ENCODE data around the gene CUTA.

Gene CUTA

GRCh38 chr6:33438978-33439594 lies 21.2 kb upstream of the CUTA start:
- no peak for DNase-seq

GRCh38 chr6:33437666-33438065 lies 19.8 kb upstream of the CUTA start:
- DNase-seq = no peak

- no peak for DNase-seq
Measured at GRCh38 chr6:33434961-33435360, 17.1 kb upstream of the CUTA start.

DNA sequence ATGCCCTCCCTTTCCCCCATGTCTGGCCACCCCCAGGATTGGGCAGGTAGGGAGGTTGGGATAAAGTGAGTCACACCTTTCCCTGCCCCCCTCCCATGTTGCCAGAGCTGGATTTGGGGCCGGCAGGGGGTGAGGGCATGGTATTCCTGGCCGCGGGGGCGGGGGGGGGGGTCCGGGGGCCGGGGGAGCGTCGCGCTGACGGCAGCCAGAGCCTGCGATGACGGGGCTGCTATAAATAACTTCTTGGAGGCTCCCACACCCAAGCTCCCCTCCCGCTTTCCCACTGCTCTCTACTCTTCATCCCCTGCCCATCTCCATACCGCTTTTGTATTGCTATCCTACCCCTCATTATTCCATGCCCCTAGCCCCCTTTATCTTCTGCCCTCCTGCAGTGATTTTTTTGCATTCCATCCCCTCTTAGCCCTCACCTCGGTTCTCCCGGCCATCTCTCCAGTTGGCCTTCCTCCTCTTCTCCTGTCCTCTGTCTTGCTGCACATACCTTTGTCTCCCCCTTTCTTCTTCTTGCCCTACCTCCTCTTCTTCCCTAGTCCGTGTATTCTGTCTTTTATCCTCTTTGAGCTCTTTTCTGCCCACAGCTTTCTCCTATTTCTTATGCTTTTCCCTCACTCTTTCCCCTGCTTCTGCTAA lies 15.8 kb upstream of the CUTA start:
- DNase-seq = no peak

- DNase-seq = no peak
Measured at GRCh38 chr6:33433001-33433543, 15.2 kb upstream of the CUTA start.

- DNase-seq = no peak
Measured at GRCh38 chr6:33432546-33432945, 14.6 kb upstream of the CUTA start.

GRCh38 chr6:33431880-33432541 lies 14.1 kb upstream of the CUTA start:
- peak; percentile 62 to 82 for DNase-seq

DNA sequence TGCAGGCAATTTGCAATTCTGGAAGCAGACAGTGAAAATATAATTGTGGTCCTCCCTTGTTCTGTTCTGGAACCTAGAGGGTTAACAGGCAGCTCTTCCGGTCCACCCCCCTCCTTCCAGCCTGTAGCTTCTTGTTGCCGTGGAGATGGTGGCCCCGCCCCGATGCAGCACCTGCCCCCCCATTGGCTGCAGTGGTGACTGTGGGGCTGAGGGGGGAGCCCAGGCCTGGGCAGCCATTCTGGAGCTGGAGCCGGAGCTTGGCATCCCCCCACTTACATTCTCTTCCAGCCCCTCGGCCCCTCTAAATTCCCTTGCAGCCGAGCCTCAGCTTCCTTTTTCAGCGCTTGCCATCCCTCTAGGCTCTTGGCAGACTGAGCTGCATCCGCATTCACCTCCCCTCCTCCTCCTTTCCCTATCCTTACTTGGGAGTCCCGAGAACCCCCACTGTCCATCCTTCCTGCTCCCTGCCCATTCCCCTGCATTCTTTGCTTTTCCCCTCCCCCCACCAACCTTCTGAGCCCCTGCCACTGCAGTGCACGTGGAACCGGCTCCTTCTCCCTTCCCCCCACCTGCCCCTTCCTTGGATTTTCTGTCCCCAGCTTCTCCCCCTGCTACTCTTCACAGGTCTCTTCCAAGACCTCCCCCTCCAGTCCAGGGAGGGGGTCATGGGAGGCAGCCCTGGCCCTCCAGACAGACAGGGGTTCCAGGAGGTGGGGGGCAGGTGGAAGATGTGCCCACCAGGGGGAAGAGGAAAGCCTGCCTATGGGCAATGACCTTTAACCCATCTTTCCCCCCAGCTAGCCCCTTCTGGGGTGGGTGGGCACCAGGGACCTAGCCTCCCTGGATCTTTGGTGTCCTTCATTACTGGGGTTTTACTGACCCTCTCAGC lies 13.3 kb upstream of the CUTA start:
- peak; percentile 83 to 88 for DNase-seq

GRCh38 chr6:33430334-33430733 lies 12.4 kb upstream of the CUTA start:
- no peak for DNase-seq

DNA sequence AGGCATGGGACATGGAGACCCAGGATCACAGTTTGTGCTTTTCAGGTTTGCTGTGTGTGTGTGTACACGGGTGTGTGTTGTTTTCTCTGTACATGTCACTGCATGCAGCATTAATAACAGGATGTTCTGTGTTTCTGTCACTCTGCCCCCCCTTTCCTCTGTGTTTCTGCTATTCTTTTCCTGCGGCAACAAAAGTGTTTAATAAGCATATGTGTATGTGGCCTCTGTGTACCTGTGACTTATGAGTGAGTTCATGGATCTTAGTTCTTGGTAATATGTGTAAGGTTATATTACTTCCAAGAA lies 11.8 kb upstream of the CUTA start:
- DNase-seq = no peak

DNA sequence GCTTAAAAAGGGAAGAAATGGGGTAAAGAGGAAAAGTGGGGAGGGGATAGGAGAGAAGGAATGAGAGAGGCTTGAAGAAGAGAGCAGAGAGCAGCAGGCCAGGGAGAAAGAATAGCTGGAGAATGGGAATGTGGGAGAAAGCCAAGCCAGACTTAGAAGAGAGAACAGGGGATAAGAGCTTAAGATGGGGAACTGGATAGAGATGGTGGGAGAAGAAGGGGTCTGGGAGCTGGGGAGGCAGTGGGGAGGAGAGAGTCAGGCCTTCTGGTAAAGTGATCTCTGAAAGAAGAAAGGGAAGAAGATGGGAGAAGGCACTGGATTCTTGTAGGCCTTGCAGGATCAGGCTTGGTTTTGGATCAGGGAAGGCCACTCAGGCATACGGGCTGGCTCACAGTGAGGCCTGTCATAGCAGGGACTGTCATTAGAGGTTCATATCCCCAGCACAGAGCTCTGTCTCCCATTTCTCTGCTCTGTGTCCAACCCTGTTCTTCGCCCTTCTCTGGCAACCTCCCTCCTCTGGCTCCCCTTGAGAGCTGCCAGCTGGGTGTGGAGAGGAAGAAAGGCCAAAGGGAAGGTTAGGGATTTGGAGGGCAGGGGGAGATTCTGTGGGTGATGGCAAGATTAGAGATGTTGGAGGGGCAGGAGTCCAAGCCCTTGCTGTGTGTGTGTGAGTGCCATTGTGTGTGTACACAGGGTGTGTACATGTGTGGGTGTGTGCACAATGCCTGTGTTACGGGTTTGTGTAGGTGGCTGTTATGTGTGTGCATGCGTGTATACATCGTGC lies 11.3 kb upstream of the CUTA start:
- DNase-seq = no peak

- DNase-seq = peak; percentile 52 to 69
Measured at GRCh38 chr6:33428224-33428965, 10.5 kb upstream of the CUTA start.

GRCh38 chr6:33427585-33428223 lies 9.8 kb upstream of the CUTA start:
- peak in 1 of 2 experiments; percentile 28 for DNase-seq

- DNase-seq = no peak
Measured at GRCh38 chr6:33426590-33427511, 8.9 kb upstream of the CUTA start.

- peak; percentile 84 to 86 for DNase-seq
Measured at GRCh38 chr6:33425668-33426577, 8.0 kb upstream of the CUTA start.

DNA sequence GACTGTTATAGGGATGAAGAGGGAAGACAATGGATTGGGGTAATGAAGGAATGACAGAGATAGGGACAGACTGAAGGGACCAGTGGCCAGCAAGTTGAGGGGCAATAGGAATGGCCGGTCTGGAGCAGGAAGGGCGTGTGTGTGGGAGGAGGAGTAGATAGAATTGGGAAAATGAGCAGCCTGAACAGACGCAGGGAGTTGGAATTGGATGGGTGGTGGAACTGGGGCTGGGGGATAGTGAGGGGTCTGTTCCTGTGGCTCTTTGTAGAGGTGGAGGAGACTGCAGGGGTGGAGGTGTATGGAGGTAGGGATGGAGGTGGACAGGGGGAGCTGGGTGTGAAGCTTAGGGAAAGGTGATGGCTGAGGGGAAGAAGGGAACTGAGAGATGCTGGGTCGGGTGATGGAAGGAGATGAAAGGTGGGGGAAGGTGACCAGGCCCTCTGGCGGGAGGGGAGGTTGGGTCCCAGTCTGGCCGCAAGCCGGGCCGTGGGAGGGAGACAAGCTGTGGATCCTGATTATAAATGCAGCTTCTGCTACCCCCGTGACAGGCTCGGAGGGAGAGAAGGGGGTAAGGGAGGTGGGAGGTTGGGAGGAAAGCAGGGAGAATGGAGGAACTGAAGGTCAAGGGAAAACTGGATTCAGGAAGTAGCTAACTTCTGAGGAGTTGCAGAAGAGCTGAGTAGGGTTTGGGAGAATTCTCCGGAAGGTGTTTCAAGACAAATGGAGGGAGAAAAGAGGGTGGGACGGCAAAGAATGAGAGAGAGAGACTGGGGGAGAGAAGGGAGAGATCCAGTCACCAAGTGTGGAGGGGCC lies 7.2 kb upstream of the CUTA start:
- DNase-seq = no peak

GRCh38 chr6:33423777-33424176 lies 5.9 kb upstream of the CUTA start:
- no peak for DNase-seq

DNA sequence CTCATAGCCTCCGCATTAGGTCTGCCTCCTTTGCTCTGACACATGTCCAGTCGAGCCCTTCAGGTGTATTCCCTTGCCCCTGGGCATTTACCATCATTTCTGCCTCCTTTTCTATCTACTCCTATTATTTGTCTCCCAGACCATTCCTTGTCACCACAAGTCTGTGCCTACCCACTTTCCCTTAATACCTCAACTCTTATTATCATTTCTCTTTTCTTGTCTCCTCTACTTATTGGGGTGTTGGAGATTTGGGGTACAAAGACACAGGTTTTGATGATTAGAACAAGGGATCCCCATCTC lies 3.4 kb upstream of the CUTA start:
- no peak for DNase-seq

Data from Kasumi-1 (cell line).